ENCODE data around the gene RASGRP1.

GRCh38 chr15:38508647-38509046, 56.0 kb downstream of the RASGRP1 start:
- TF ChIP-seq CTCF (IDR thresholded peaks at IDR 0.05; ENCODE audit: low read depth, low read length) (no peak), EZH2phosphoT487 (IDR thresholded peaks at IDR 0.05; ENCODE audit: low read depth) (no peak)

All from OCI-LY3 (cell line).